ENCODE data around the gene PDHX.

GRCh38 chr11:34972892-34973291, 56.5 kb downstream of the PDHX start:
- TF ChIP-seq CTCF (IDR thresholded peaks at IDR 0.05): no peak
- TF ChIP-seq POLR2AphosphoS5 (IDR thresholded peaks at IDR 0.05; ENCODE audit: low read depth, low read length): peak; percentile 69; the same call in 1 of the 2 replicates
- no peak for TF ChIP-seq SIN3A (IDR thresholded peaks at IDR 0.05; ENCODE audit: borderline replicate concordance, insufficient read depth, low read depth, low read length)
- no peak for TF ChIP-seq REST (IDR thresholded peaks at IDR 0.05; ENCODE audit: insufficient read depth in 1 of 2, low read depth in 2 of 2, low read length in 1 of 2)
- TF ChIP-seq TCF7L2 (IDR thresholded peaks at IDR 0.05; ENCODE audit: low read depth, low read length): peak; percentile 92

All from Panc1 (cell line).